ENCODE measurements around the gene MAGEA9B. TPM values are rescaled to one million over a fixed set of nuclear protein-coding genes. Genes with fewer than 3 reads are reported as not detected.
A peak's percentile ranks its signal among the peaks of the same experiment; 100 is the strongest.
"Not testable (repeated sequence)": the region's sequence is repeated elsewhere in the genome, so short reads cannot be mapped to it uniquely, and the experiment has no call there.

The MAGEA9B gene
- under 1 TPM in 3 of 8 experiments, not detected in 5; 0.14 to 0.31 (median 0.24) TPM for total RNA-seq

DNA sequence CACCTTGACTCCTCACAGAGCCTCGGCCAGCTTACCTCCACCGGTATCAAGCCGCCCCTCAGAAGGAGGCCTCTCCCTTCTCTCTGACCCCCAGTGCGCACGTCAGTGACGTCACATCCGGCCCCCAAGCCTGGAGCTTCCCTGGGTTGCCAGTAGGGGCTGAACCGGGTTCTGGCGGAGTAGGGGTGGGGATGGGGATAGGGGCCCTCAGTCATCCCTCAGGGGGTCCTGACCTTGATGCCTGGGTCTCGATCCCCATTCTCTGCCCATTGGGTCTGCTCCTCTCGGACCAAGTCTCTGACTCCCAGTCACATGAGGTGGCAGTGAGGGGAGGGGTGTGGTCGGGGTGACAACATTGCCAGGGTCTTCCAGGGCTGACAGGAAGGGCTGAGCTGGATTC, at the start of gene MAGEA9B:
TSS of gene MAGEA9B (minus strand) at position 101 of the 400 bp plus-strand sequence. CDS start 4,280 bp downstream, outside the sequence.
- ATAC-seq (replicated peaks in 6 of 8); H3K4me3 ChIP-seq; H3K27ac ChIP-seq; H3K4me1 ChIP-seq (replicated peaks in 1 of 2); in situ Hi-C loops (cut with MboI; ENCODE audit: low pct_unique_long_range_greater_than_20kb in 2 of 9, low sequenced_read_pairs in 9 of 9, unreplicated experiment in 9 of 9): not testable (repeated sequence)
- WGBS, 10 experiments: no CpG with 5 or more reads among the region's 12 CpGs

DNA sequence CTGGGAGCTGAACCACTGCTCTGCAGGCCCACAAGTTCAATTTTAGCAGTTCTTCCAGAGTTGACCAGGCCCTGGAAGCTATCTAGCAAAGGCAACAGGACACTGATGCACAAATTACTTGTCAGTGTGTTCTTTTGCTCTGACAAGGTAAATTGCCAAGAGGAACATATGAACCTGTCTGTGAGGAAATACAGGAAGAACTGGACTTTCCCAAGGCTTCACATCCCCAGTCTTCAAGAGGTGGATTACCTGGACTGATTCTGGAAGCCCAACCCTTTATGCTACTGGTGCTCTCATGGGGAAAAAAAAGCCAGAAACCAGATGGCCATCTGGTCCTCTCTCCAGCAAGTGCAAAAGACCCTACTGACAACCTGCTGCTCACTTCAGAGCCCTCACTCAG, 46.3 kb upstream of the MAGEA9B start:
- no peak overlapping the region for H3K27ac ChIP-seq
- in situ Hi-C loops (cut with MboI; ENCODE audit: low pct_unique_long_range_greater_than_20kb in 2 of 9, low sequenced_read_pairs in 9 of 9, unreplicated experiment in 9 of 9): no loop called here
- H3K4me3 ChIP-seq: no peak overlapping the region
- H3K4me1 ChIP-seq (replicated peaks in 1 of 2): peaks cover 6 to 7% of the 10 kb centered on the region in 2 donors
- ATAC-seq (replicated peaks in 6 of 8): no peak

DNA sequence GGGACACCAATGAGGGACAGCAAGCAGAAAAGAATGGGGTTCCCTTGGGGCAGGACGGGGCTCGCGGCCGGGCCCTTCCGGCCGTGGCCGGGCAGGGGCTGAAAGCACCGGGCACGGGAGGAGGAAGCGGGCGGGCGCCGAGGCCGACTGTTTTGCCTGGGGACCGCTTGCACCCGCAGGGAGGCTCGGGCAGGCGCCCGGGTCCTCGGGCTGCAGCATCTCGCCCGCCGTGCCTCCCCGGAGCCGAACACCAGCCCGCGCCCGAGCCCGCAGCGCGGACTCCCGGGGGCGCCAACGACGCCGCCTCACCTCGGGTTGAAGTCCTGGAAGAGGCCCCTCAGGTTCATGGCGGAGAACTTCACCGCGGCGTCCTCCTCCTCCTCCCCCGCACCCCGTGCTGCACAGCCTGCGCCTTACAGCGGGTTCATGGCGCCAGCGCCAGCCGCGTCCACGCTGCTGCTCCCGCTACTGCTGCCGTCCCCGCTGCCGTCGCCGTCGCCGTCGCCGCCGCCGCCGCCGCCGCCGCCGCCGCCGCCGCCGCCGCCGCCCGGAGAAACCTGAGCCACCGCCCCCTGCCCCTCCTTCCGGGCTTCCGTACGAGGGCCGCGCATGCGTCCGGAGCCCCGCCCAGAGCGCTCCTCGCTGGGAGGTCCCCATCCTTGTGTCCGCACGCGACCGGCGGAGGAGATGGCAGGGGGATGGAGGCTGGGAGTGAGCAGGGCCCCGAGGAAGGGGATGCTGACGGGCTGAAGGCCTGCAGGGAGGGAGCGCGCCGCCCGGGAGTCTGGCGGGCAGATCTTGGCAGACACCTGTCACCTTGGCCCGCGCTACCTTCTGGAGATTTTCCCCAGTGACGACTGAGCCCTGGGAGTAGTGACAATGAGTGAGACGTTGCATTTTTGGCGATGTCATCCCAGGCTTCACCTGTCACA, 44.2 kb upstream of the MAGEA9B start, which contains the start of gene TMEM185A:
TSS of gene TMEM185A (minus strand) at position 559 of the 932 bp plus-strand sequence. CDS start at position 347, 212 bp downstream.
- in situ Hi-C loops (cut with MboI; ENCODE audit: low pct_unique_long_range_greater_than_20kb in 2 of 9, low sequenced_read_pairs in 9 of 9, unreplicated experiment in 9 of 9): no loop called here
- Histone ChIP-seq H3K4me3 (peak within 1 kb of the TSS; percentile 46 to 93 (median 65)), H3K4me1 (replicated peaks in 1 of 2) (peaks cover 6 to 7% of the 10 kb centered on the region in 2 donors), H3K27ac (peak within 1 kb of the TSS; percentile 60 to 61)
- WGBS, 10 experiments: 0% methylated on average over 4 of the region's 102 CpGs; no CpG with 5 or more reads in 9 of the 10 experiments
- ATAC-seq (replicated peaks in 6 of 8): peak; percentile 51 to 95 (median 92)

DNA sequence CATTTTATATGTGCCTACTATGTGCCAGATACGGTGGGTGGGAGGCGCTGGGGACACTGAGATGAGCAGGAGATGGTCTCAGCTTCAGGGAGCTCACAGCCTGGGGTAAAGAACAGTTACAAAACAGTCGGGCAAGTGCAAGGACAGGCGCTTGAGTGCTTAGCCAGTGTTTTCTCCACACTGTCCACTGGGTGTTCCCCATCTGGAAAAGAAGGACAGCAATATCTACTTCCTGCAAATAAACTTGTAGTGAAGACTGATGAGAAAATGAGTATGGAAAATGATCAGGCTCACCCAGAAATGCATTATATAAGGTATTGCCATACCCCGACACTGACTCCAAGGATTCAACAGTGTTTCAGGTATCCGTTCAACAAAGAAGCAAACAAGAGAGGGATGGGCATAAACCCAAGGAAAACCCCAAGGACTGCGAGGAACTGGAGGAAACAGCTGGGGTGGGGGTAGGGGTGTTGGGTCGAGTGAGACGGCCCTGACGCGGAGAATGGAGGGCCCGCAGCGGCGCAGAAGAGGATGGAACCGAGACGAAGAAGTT, 43.5 kb upstream of the MAGEA9B start:
- H3K4me3 ChIP-seq: peak overlapping the region; percentile 46 to 93 (median 65)
- H3K4me1 ChIP-seq (replicated peaks in 1 of 2): peaks cover 6 to 7% of the 10 kb centered on the region in 2 donors
- peak; percentile 55 to 86 (median 62) for ATAC-seq (replicated peaks in 6 of 8)
- 0 to 40% (median 4%) methylated on average over 1 to 5 of the region's 16 CpGs; no CpG with 5 or more reads in 6 of the 10 experiments for WGBS, 10 experiments
- in situ Hi-C loops (cut with MboI; ENCODE audit: low pct_unique_long_range_greater_than_20kb in 2 of 9, low sequenced_read_pairs in 9 of 9, unreplicated experiment in 9 of 9): no loop called here
- H3K27ac ChIP-seq: peak overlapping the region in 1 of 2 donors; percentile 60

- Histone ChIP-seq H3K4me3 (peak overlapping the region in 3 of 5 donors; percentile 46 to 65 (median 56)), H3K4me1 (replicated peaks in 1 of 2) (peaks cover 6 to 7% of the 10 kb centered on the region in 2 donors), H3K27ac (no peak overlapping the region)
- in situ Hi-C loops (cut with MboI; ENCODE audit: low pct_unique_long_range_greater_than_20kb in 2 of 9, low sequenced_read_pairs in 9 of 9, unreplicated experiment in 9 of 9): no loop called here
- WGBS, 10 experiments: 31 to 82% (median 60%) methylated on average over 1 to 5 of the region's 5 CpGs; no CpG with 5 or more reads in 3 of the 10 experiments
- no peak for ATAC-seq (replicated peaks in 6 of 8)
These were observed 42.6 kb upstream of the MAGEA9B start for GRCh38 chrX:149629730-149630387.

GRCh38 chrX:149628768-149629167, 41.5 kb upstream of the MAGEA9B start:
- 50% methylated on average over 2 of the region's 2 CpGs; no CpG with 5 or more reads in 9 of the 10 experiments for WGBS, 10 experiments
- in situ Hi-C loops (cut with MboI; ENCODE audit: low pct_unique_long_range_greater_than_20kb in 2 of 9, low sequenced_read_pairs in 9 of 9, unreplicated experiment in 9 of 9): no loop called here
- Histone ChIP-seq H3K4me3 (no peak overlapping the region), H3K4me1 (replicated peaks in 1 of 2) (peaks cover 6 to 7% of the 10 kb centered on the region in 2 donors), H3K27ac (no peak overlapping the region)
- no peak for ATAC-seq (replicated peaks in 6 of 8)

DNA sequence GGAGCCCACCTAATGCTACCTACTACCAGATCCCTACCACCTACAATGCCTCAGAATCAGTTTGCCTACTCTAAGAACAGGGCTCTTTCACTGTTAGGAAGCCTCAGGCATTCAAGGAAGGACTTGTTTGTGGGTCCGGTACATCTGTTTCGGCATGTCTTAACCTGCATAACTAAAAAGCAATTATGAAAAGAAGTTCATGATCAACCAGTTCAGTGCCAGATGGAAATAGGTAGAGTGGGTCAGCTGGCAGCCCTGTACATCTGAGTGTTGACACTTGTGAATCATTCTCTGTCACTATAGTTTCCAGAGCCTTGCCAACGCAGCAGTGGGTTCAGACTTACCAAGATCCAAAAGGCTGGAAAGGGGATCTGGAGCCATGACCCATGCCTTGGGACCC, 41.0 kb upstream of the MAGEA9B start:
- Histone ChIP-seq H3K4me3 (no peak overlapping the region), H3K4me1 (replicated peaks in 1 of 2) (peaks cover 6 to 7% of the 10 kb centered on the region in 2 donors), H3K27ac (no peak overlapping the region)
- in situ Hi-C loops (cut with MboI; ENCODE audit: low pct_unique_long_range_greater_than_20kb in 2 of 9, low sequenced_read_pairs in 9 of 9, unreplicated experiment in 9 of 9): no loop called here
- WGBS, 10 experiments: 84% methylated on average over 3 of the region's 3 CpGs; no CpG with 5 or more reads in 9 of the 10 experiments
- ATAC-seq (replicated peaks in 6 of 8): no peak

GRCh38 chrX:149626829-149627228, 39.6 kb upstream of the MAGEA9B start:
- in situ Hi-C loops (cut with MboI; ENCODE audit: low pct_unique_long_range_greater_than_20kb in 2 of 9, low sequenced_read_pairs in 9 of 9, unreplicated experiment in 9 of 9); ATAC-seq (replicated peaks in 6 of 8); H3K4me1 ChIP-seq (replicated peaks in 1 of 2); H3K4me3 ChIP-seq; H3K27ac ChIP-seq: not testable (repeated sequence)
- 50% methylated on average over 4 of the region's 8 CpGs; no CpG with 5 or more reads in 9 of the 10 experiments for WGBS, 10 experiments

DNA sequence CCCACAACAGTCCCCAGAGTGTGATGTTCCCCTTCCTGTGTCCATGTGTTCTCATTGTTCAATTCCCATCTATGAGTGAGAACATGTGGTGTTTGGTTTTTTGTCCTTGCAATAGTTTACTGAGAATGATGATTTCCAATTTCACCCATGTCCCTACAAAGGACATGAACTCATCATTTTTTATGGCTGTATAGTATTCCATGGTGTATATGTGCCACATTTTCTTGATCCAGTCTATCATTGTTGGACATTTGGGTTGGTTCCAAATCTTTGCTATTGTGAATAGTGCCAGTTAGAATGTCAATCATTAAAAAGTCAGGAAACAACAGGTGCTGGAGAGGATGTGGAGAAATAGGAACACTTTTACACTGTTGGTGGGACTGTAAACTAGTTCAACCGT, 32.4 kb upstream of the MAGEA9B start:
- H3K4me1 ChIP-seq (replicated peaks in 1 of 2); in situ Hi-C loops (cut with MboI; ENCODE audit: low pct_unique_long_range_greater_than_20kb in 2 of 9, low sequenced_read_pairs in 9 of 9, unreplicated experiment in 9 of 9); H3K27ac ChIP-seq; ATAC-seq (replicated peaks in 6 of 8); H3K4me3 ChIP-seq: not testable (repeated sequence)
- no CpG with 5 or more reads among the region's 1 CpG for WGBS, 10 experiments

DNA sequence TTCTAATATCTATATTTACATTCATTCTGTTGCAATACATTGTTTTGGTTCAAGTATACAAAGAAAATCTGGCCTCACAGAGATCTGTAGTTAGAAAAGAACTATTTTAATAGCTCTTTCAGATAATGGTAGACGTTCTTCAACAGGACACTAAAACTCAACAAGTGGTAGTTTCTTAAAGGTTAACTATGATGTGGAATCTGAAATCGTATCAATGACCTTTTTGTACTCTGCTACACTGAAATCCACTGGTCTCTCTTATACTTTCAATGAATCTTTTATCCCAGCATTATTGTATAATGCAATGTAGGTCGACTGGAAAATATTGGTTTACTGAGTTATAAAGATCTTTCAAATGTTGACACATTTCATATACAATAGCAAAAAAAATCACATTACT, 31.6 kb upstream of the MAGEA9B start:
- Histone ChIP-seq H3K4me3 (no peak overlapping the region), H3K27ac (no peak overlapping the region), H3K4me1 (replicated peaks in 1 of 2) (no peaks in the 10 kb centered on the region)
- ATAC-seq (replicated peaks in 6 of 8): no peak
- in situ Hi-C loops (cut with MboI; ENCODE audit: low pct_unique_long_range_greater_than_20kb in 2 of 9, low sequenced_read_pairs in 9 of 9, unreplicated experiment in 9 of 9): no loop called here
- 44 to 100% (median 82%) methylated on average over 1 to 3 of the region's 3 CpGs; no CpG with 5 or more reads in 5 of the 10 experiments for WGBS, 10 experiments

DNA sequence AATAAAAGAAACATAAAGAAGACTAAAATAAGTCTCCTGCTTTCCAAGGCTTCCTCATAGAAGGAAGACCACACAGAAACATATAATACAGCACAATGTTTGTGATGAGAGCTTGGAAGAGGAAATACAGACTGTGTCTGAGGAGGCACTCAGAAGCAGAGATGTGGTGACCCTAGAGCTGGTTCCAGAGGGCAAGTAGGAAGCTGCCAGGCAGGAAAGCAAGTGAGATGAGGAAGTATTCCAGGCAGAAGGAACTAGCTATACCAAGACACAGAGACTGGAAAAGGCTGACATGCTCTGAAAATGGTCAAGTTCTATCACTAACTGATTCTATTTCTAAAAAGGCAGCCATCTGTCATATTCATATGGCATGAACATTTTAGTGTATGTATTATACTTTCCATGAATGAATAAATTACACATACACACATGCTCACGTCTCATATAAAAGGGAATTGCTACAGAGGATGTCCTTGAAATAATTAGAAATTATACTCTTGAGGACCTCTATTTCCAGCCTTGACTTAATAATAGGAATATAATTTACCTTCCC, 24.4 kb upstream of the MAGEA9B start:
- in situ Hi-C loops (cut with MboI; ENCODE audit: low pct_unique_long_range_greater_than_20kb in 2 of 9, low sequenced_read_pairs in 9 of 9, unreplicated experiment in 9 of 9): no loop called here
- Histone ChIP-seq H3K4me3 (no peak overlapping the region), H3K27ac (no peak overlapping the region), H3K4me1 (replicated peaks in 1 of 2) (no peaks in the 10 kb centered on the region)
- ATAC-seq (replicated peaks in 6 of 8): no peak
- WGBS, 10 experiments: 57% methylated on average over 1 of the region's 1 CpG; no CpG with 5 or more reads in 9 of the 10 experiments

GRCh38 chrX:149610511-149610910, 23.3 kb upstream of the MAGEA9B start:
- 0 to 100% (median 60%) methylated on average over 1 to 2 of the region's 5 CpGs; no CpG with 5 or more reads in 5 of the 10 experiments for WGBS, 10 experiments
- H3K4me3 ChIP-seq: no peak overlapping the region
- H3K27ac ChIP-seq: no peak overlapping the region
- ATAC-seq (replicated peaks in 6 of 8): no peak
- no peaks in the 10 kb centered on the region for H3K4me1 ChIP-seq (replicated peaks in 1 of 2)
- in situ Hi-C loops (cut with MboI; ENCODE audit: low pct_unique_long_range_greater_than_20kb in 2 of 9, low sequenced_read_pairs in 9 of 9, unreplicated experiment in 9 of 9): no loop called here

- no peak for ATAC-seq (replicated peaks in 6 of 8)
- H3K4me3 ChIP-seq: no peak overlapping the region
- no peak overlapping the region for H3K27ac ChIP-seq
- H3K4me1 ChIP-seq (replicated peaks in 1 of 2): no peaks in the 10 kb centered on the region
- in situ Hi-C loops (cut with MboI; ENCODE audit: low pct_unique_long_range_greater_than_20kb in 2 of 9, low sequenced_read_pairs in 9 of 9, unreplicated experiment in 9 of 9): no loop called here
These were observed 20.4 kb upstream of the MAGEA9B start for GRCh38 chrX:149607699-149608098.

Measured in motor neuron (in vitro differentiated cells).